Activated T-helper 2 cell treated with anti-CD3 and anti-CD28 coated beads, Interferon-gamma antibody, Interleukin-2, Interleukin-4, amounts not matched to agents 10 μg/mL and 5 μg/mL and 100 μg/mL, durations not matched to agents 14 hours and 24 hours and 36 hours (primary cell): ENCODE results near the gene SNX8. TPM values are rescaled to one million over a fixed set of nuclear protein-coding genes. Genes with fewer than 3 reads are reported as not detected.

Experiments
- DNase-seq: peaks from one replicate; pipeline ENCODE4 v3.0.0; 2021; ENCODE audit warnings: low spot score
- H3K27ac Mint-ChIP-seq: one replicate; pipeline ENCODE4 v1.8.0; 2021; ENCODE audit warnings: mixed read lengths
- H3K27me3 Mint-ChIP-seq: one replicate; pipeline ENCODE4 v1.8.0; 2021; ENCODE audit warnings: low read depth, mixed read lengths
- H3K36me3 Mint-ChIP-seq: one replicate; pipeline ENCODE4 v1.8.0; 2021; ENCODE audit warnings: low read depth, mixed read lengths
- H3K4me1 Mint-ChIP-seq: one replicate; pipeline ENCODE4 v1.8.0; 2021; ENCODE audit warnings: low read depth, mixed read lengths
- H3K4me3 Mint-ChIP-seq: one replicate; pipeline ENCODE4 v1.8.0; 2021; ENCODE audit warnings: low read depth, mild to moderate bottlenecking, moderate library complexity, mixed read lengths
- H3K9me3 Mint-ChIP-seq: one replicate; pipeline ENCODE4 v1.8.0; 2021; ENCODE audit warnings: mixed read lengths
- intact Hi-C: fragments of 100-400 bp; cut with micrococcal nuclease; formaldehyde crosslinking; loops from one replicate; pipeline ENCODE4 v1.15.1; 2023
- total RNA-seq: library from RNA; stranded (reverse); gene quantifications from 2 replicates; pipeline ENCODE4 v1.2.3, GENCODE V29; 2022

The SNX8 gene
- total RNA-seq, 1 donor from 2014 or later, result 38.7 TPM

DNA sequence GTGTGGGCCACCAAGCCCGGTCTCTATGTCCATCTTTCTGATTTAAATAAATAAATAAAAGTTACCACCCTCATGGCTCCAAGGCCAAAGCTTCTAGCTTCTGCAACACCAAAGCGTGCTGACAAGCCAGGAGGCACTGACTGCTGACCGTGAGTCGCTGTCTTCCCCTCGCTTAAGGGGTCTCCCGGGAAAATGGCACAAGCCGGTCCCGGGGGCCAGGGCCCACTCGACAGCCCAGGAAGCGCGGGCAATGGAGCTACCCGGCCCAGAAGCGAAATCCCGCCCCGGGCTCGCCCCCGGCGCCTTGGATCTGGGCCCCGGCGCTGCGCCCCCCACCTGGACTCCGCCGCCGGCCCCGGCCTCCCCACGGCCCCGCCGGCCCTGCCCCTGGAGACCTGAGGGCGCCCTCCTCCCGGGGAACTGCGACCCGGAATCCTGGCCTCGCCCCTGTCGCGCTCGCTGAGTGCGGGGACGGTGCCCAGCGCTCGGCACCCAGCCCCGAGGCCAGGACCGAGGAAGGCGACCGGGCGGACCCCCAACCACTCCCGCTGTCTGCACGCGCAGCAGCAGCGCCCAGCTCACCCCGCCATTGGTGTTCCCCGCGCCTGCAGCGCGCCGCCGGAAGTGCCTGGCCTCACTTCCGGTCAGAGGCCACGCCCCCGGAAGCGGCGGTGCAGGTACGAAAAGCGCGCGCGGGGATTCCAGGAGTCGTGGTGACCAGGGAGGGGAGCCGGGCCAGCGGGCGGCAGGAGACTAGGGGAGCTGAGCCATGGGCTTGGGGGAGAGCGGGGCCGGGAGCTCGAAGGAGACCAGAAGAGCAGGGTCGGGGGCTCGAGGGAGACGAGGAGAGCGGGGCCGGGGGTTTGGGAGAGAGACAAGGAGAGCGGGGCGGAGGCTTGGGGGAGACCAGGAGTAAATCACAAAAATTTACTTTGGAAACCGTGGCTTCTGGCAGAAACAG, 72.4 kb downstream of the SNX8 start, which contains the start of the genes MRM2 and NUDT1:
Gene MRM2 (minus strand): TSS at position 626 of the 961 bp plus-strand sequence. CDS start 36 bp downstream, at position 590.
Gene NUDT1 (plus strand): TSS at position 647 of the 961 bp plus-strand sequence. CDS start 2,349 bp downstream, outside the sequence.
- peak within 1 kb of the TSS; percentile 95 for H3K27ac Mint-ChIP-seq
- intact Hi-C loops, result loop anchor here (1.0 to 10.0 kb wide), 3 partner anchors 10 to 667 kb away; partner anchors contain the start of genes MAD1L1, PSMG3 and SNX8
- H3K27me3 Mint-ChIP-seq, result no peaks in the 10 kb centered on the region
- peaks cover 22% of the 10 kb centered on the region for H3K4me1 Mint-ChIP-seq
- H3K4me3 Mint-ChIP-seq, result peak within 1 kb of the TSS; percentile 97
- no peaks in the 10 kb centered on the region for H3K9me3 Mint-ChIP-seq
- peak; percentile 71 for DNase-seq
- H3K36me3 Mint-ChIP-seq, result peaks cover 42% of the 10 kb centered on the region

DNA sequence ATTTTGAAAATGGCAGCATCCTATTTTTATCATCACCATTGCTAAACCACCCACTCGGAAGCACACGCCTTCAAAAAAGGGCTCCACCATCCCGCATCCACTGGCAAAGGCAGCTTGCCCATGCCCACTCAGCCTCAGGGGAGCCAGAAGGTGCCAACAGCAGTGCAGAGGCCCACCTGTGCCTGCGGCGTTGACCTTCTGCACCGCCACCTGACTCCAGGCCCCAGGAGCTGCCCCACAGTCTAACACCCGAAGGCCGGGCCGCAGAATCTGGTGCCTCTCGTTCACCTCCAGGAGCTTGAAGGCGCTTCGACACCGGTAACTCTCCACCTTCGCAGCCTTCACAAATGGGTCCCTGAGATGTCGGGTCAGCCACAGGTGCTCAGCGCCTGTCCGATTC, 75.0 kb downstream of the SNX8 start:
- no peak for DNase-seq
- H3K4me3 Mint-ChIP-seq, result no peak overlapping the region
- H3K27ac Mint-ChIP-seq, result no peak overlapping the region
- H3K27me3 Mint-ChIP-seq, result no peaks in the 10 kb centered on the region
- H3K4me1 Mint-ChIP-seq, result peaks cover 19% of the 10 kb centered on the region
- no peaks in the 10 kb centered on the region for H3K9me3 Mint-ChIP-seq
- intact Hi-C loops, result no loop called here
- H3K36me3 Mint-ChIP-seq, result peaks cover 52% of the 10 kb centered on the region

DNA sequence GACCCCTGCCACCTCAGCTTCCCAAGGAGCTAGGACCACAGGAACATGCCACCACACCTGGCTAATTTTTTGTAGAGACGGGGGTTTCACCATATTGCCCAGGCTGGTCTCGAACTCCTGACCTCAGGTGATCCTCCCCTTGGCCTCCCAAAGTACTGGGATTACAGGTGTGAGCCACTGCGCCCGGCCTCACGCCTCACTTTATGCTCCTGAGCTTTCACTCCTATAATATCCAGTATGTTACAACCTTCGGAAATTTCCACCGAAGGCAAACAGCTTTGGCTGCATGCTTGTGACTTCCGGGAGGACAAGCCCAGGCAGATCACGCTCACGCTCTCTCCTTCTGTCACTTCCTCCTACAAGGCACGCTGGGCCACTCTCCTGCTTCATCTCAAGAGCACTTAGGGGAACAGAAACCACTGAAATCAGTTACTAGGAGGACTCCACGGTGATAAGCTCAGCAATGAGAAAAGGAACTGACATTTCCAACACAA, 77.1 kb downstream of the SNX8 start:
- intact Hi-C loops, result no loop called here
- no peak overlapping the region for H3K27ac Mint-ChIP-seq
- no peaks in the 10 kb centered on the region for H3K9me3 Mint-ChIP-seq
- no peaks in the 10 kb centered on the region for H3K27me3 Mint-ChIP-seq
- peaks cover 53% of the 10 kb centered on the region for H3K36me3 Mint-ChIP-seq
- no peak for DNase-seq
- no peak overlapping the region for H3K4me3 Mint-ChIP-seq
- H3K4me1 Mint-ChIP-seq, result peaks cover 15% of the 10 kb centered on the region

DNA sequence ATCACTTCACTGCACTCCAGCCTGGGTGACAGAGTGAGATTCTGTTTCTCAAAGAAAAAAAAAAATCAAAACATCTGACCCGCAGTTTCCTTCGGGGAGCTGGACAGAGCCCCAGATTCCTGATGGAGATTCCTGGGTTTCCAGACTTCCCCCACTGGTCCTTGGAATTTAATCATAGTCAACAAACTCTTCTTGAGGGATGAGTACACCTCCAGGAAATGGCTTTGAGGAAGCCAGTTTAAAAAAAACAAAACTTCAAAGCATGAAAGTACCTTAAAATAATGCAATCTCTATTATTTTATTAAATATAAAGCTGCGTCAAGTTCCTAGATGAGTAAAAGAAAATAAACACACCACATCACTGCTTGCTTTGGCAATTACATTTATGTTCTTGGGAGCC, 80.3 kb downstream of the SNX8 start:
- no peak overlapping the region for H3K27ac Mint-ChIP-seq
- DNase-seq, result no peak
- no peaks in the 10 kb centered on the region for H3K9me3 Mint-ChIP-seq
- H3K4me1 Mint-ChIP-seq, result peaks cover 20% of the 10 kb centered on the region
- no peaks in the 10 kb centered on the region for H3K27me3 Mint-ChIP-seq
- intact Hi-C loops, result no loop called here
- H3K4me3 Mint-ChIP-seq, result peak overlapping the region; percentile 64
- H3K36me3 Mint-ChIP-seq, result peaks cover 48% of the 10 kb centered on the region

DNA sequence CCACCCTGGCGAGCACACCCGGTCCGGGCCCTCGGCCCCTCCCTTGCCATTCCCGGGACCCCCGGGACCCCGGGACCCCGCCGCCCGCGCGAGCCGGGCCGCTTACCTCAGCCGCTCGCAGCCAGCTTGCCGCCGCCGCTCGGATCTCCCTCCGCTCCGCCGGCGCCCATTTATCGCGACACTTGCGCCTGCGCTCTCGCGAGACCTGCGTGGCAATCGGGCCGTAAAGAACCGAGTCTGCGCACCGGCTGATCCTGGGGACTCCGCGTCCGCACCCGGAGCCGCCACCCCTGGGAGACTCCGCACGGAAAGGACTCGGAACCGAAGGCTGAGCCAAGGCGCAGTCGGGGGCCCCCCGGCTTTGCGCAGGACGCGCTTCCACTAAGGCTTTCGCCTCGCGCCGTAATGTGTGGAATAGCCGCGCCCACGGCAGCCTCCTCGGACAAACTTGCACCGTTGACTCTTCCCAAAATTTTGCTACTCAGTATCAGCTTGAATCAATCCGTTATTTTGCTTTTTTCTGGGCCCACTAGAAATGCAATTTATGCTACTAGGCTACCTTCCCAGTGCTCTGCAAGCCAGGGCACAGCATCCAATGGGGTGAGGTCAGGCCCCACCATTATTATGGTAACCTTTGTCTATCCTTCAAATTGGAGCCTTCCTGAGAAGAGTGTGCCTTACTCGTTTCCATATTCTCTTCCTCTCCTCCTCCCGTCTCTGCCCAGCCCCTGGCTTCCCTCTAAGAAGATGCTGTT, 81.3 kb downstream of the SNX8 start, which contains the start of gene MAD1L1:
Gene MAD1L1 (minus strand): TSS at position 180 of the 755 bp plus-strand sequence. CDS start 2,812 bp downstream, outside the sequence.
- H3K9me3 Mint-ChIP-seq, result no peaks in the 10 kb centered on the region
- H3K27me3 Mint-ChIP-seq, result no peaks in the 10 kb centered on the region
- H3K4me3 Mint-ChIP-seq, result peak within 1 kb of the TSS; percentile 95
- peaks cover 40% of the 10 kb centered on the region for H3K36me3 Mint-ChIP-seq
- H3K4me1 Mint-ChIP-seq, result peaks cover 20% of the 10 kb centered on the region
- H3K27ac Mint-ChIP-seq, result peak within 1 kb of the TSS; percentile 79
- DNase-seq, result peak; percentile 87
- intact Hi-C loops, result loop anchor here (1.0 kb wide), 1 partner anchor 9 kb away; the partner anchor contains the start of genes MRM2 and NUDT1

DNA sequence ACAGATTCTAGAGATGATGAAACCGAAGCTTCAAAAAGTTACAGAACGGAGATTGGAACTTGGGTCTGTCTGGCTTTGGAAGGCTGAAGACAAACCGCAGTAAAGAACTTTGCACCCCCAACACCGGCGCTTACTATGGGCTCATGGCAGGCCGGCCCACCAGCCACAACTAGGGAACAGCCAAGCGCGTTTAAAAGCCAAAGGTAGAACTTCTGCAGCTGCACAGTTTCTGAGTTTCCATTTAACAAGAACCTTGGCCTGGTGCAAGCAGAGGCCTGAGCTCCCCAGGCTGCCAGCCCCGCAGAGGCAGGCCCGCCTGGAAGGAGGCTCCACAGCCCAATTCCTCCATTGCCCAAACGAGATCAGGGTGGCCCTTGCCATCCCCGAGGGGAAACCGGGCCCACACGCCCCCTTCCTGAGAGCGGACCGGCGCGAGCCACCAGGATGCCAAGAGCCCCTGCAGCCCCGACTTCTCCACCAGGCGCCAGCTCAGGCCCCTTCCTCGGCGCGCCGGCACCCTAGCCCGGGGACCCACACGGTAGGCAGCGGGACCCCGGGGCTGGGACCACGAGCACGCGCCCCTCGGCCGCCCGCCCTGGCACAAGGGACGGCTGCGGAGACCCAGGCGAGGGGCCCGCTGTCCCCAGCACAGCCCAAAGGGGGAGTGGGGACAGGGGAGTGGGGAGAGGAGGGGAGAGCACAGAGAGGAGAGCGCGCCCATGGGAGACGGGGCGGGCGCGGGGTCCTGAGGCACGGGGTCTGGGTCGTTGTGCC, 82.1 kb downstream of the SNX8 start:
- Mint-ChIP-seq H3K4me1 (peaks cover 20% of the 10 kb centered on the region), H3K27ac (peak overlapping the region; percentile 29), H3K9me3 (no peaks in the 10 kb centered on the region), H3K36me3 (peaks cover 38% of the 10 kb centered on the region), H3K4me3 (peak overlapping the region; percentile 87), H3K27me3 (no peaks in the 10 kb centered on the region)
- intact Hi-C loops, result loop anchor here (1.0 kb wide), 1 partner anchor 10 kb away; the partner anchor contains the start of genes MRM2 and NUDT1
- peak; percentile 20 for DNase-seq

GRCh38 chr7:2230882-2231281, 83.4 kb downstream of the SNX8 start:
- DNase-seq, result no peak
- Mint-ChIP-seq H3K9me3 (no peaks in the 10 kb centered on the region), H3K27ac (no peak overlapping the region), H3K36me3 (peaks cover 43% of the 10 kb centered on the region), H3K4me1 (peaks cover 20% of the 10 kb centered on the region), H3K27me3 (no peaks in the 10 kb centered on the region), H3K4me3 (peak overlapping the region; percentile 13)
- intact Hi-C loops, result no loop called here

DNA sequence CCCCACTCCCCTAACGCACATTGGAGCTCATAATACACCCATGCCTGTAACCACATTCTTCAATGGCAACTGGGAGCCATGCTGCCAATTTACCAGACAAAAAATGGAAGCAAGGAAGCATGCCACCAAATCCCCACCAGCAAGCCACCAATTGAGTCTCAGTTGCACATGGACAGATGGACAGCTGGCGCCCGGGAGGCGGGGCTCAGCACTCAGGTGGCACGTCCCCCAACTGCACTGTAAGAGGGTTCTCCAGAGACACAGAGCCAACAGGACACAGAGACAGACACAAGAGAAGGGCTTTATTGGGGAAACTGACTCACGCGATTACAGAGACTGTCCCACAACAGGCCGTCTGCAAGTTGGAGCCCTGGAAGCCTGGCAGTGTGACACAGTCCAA, 84.0 kb downstream of the SNX8 start:
- peaks cover 20% of the 10 kb centered on the region for H3K4me1 Mint-ChIP-seq
- DNase-seq, result no peak
- H3K9me3 Mint-ChIP-seq, result no peaks in the 10 kb centered on the region
- H3K36me3 Mint-ChIP-seq, result peaks cover 43% of the 10 kb centered on the region
- no peaks in the 10 kb centered on the region for H3K27me3 Mint-ChIP-seq
- no peak overlapping the region for H3K4me3 Mint-ChIP-seq
- no peak overlapping the region for H3K27ac Mint-ChIP-seq
- intact Hi-C loops, result no loop called here

DNA sequence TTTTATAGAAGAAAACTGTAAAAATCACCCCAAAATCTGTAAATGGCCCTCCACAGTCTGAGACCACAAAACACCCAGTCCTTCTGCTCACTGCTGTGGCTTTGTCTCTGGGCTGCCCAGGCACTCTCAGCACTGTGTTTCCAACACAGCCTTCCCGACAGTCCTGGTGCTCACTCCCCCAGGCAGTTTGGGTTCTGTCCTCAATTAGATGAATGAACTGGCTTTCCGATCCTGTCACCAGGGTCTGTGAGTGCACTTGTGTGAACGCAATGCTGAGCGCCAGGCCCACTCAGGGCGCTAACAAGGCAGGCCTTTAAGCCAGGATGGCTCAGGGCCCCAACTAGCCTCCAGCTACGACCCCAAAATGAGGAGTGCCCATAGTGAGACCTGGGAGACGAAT, 84.8 kb downstream of the SNX8 start:
- intact Hi-C loops, result no loop called here

DNA sequence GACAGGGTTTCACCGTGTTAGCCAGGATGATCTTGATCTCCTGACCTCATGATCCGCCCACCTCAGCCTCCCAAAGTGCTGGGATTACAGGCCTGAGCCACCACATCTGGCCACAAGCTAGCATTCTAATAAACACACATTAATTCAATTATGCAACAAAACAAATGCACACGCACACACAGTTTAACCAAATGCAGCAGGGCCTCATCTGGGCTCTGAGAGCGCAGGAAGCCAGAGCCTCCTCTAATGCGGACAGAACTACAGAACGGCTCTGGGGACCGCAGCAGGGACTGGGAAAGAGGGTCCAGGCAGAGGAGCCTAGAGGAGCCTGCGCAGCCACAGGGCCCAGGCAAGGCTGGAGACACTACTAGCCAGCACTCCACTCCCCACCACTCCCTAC, 85.3 kb downstream of the SNX8 start:
- Mint-ChIP-seq H3K36me3 (peaks cover 37% of the 10 kb centered on the region), H3K4me1 (peaks cover 17% of the 10 kb centered on the region), H3K27me3 (no peaks in the 10 kb centered on the region), H3K9me3 (no peaks in the 10 kb centered on the region), H3K27ac (no peak overlapping the region), H3K4me3 (no peak overlapping the region)
- intact Hi-C loops, result no loop called here
- DNase-seq, result no peak

More for the DNA sequence above, 84.8 kb downstream of the SNX8 start:
- peaks cover 17% of the 10 kb centered on the region for H3K4me1 Mint-ChIP-seq
- H3K4me3 Mint-ChIP-seq, result no peak overlapping the region
- peaks cover 36% of the 10 kb centered on the region for H3K36me3 Mint-ChIP-seq
- no peaks in the 10 kb centered on the region for H3K27me3 Mint-ChIP-seq
- H3K27ac Mint-ChIP-seq, result no peak overlapping the region
- no peak for DNase-seq
- no peaks in the 10 kb centered on the region for H3K9me3 Mint-ChIP-seq

GRCh38 chr7:2227699-2228098, 86.5 kb downstream of the SNX8 start:
- DNase-seq, result no peak
- Mint-ChIP-seq H3K4me1 (peaks cover 12% of the 10 kb centered on the region), H3K27ac (no peak overlapping the region), H3K36me3 (peaks cover 39% of the 10 kb centered on the region), H3K4me3 (no peak overlapping the region), H3K9me3 (no peaks in the 10 kb centered on the region), H3K27me3 (no peaks in the 10 kb centered on the region)
- intact Hi-C loops, result no loop called here

- no peak overlapping the region for H3K4me3 Mint-ChIP-seq
- peaks cover 7% of the 10 kb centered on the region for H3K4me1 Mint-ChIP-seq
- peaks cover 49% of the 10 kb centered on the region for H3K36me3 Mint-ChIP-seq
- H3K27me3 Mint-ChIP-seq, result no peaks in the 10 kb centered on the region
- H3K27ac Mint-ChIP-seq, result no peak overlapping the region
- no peaks in the 10 kb centered on the region for H3K9me3 Mint-ChIP-seq
- DNase-seq, result no peak
- intact Hi-C loops, result no loop called here
Measured at GRCh38 chr7:2225830-2226229, 88.4 kb downstream of the SNX8 start.
